HCT116 (cell line): ENCODE data around the gene CPNE8. TPM values are rescaled to one million over a fixed set of nuclear protein-coding genes. Genes with fewer than 3 reads are reported as not detected.

Source experiments
- ATAC-seq: fragments of 200-7000 bp; cut with Tn5 transposase; 2 replicates; pipeline ENCODE4 v1.9.1; 2020; ENCODE audit warnings: mild to moderate bottlenecking, moderate library complexity
- BruUV-seq: library from RNA; stranded (reverse); fragments of 400-500 nt; replicated peaks from 2 replicates; lab custom pipeline; 2021; lab: Mats Ljungman, UMichigan
- CTCF ChIA-PET: fragments of 300-600 bp; sonication (Branson Sonifier 250); formaldehyde crosslinking; loops from one replicate; lab custom pipeline; 2021; ENCODE audit warnings: antibody characterized with exemption; lab: Charles Lee
- POLR2A ChIA-PET: fragments of 300-600, 350-600 bp; sonication (Branson Sonifier 250); formaldehyde crosslinking; loops from one replicate; lab custom pipeline; 2021; ENCODE audit warnings: antibody characterized with exemption; lab: Charles Lee
- RAD21 ChIA-PET, 2 experiments: fragments of 300-600 bp; sonication (Branson Sonifier 250); formaldehyde crosslinking; loops; one replicate each; lab custom pipeline; 2023; ENCODE audit warnings: low total read pairs in 2 of 2; ENCODE audit not compliant: uncharacterized antibody in 2 of 2, unreplicated experiment in 2 of 2, low non-redundant PET in 1 of 2; lab: Charles Lee
- DNase-seq: peaks from one replicate; pipeline ENCODE4 v3.0.0-alpha.2; 2010; ENCODE audit warnings: low read depth, low spot score
- H2AFZ ChIP-seq: fragments of 200-600 bp; shearing (Covaris generic), sonication (generic); 2 replicates; pipeline ENCODE4 v1.6.1; 2017; ENCODE audit warnings: low read depth, mixed run types, mixed read lengths, antibody characterized with exemption, low read length; ENCODE audit not compliant: poor library complexity, severe bottlenecking
- H3K27ac ChIP-seq: 2 replicates; pipeline ENCODE4 v1.5.1; 2012; ENCODE audit warnings: low read depth, low read length
- H3K27me3 ChIP-seq: fragments of 200-600 bp; sonication (generic); 2 replicates; pipeline ENCODE4 v1.6.1; 2016; ENCODE audit warnings: mixed run types, low read length, mixed read lengths; ENCODE audit not compliant: insufficient read depth
- H3K36me3 ChIP-seq, 2 experiments: fragments of 200-500 bp in 1 of 2; fragments of 200-600 bp in 1 of 2; sonication (Bioruptor generic) in 1 of 2; sonication (generic) in 1 of 2; 2 replicates each; pipeline versions ENCODE4 v1.5.1 to v1.6.1; 2014 to 2016; ENCODE audit warnings: low read length in 2 of 2, inconsistent platforms in 1 of 2, mixed read lengths in 1 of 2, mixed run types in 1 of 2; ENCODE audit not compliant: insufficient read depth in 2 of 2, control insufficient read depth in 1 of 2
- H3K4me1 ChIP-seq, 2 experiments: fragments of 200-600 bp in 1 of 2; sonication (generic) in 1 of 2; 2 replicates each; pipeline versions ENCODE4 v1.5.1 to v1.6.1; 2012 to 2017; ENCODE audit warnings: low read length in 2 of 2, inconsistent platforms in 1 of 2, mild to moderate bottlenecking in 1 of 2, mixed read lengths in 1 of 2, mixed run types in 1 of 2, moderate library complexity in 1 of 2; ENCODE audit not compliant: insufficient read depth in 2 of 2, control insufficient read depth in 1 of 2
- H3K4me2 ChIP-seq: fragments of 200-600 bp; sonication (generic); 2 replicates; pipeline ENCODE4 v1.6.1; 2017; ENCODE audit warnings: mixed run types, low read length, mixed read lengths
- H3K4me3 ChIP-seq, 2 experiments: fragments of 200-600 bp in 1 of 2; sonication (generic) in 1 of 2; replicated peaks in 1 of 2; 2 replicates each; pipeline ENCODE4 v1.5.1; 2011 to 2016; ENCODE audit warnings: low read length in 2 of 2, control low read depth in 1 of 2, low read depth in 1 of 2, mild to moderate bottlenecking in 1 of 2, mixed read lengths in 1 of 2, mixed run types in 1 of 2
- H3K79me2 ChIP-seq: fragments of 200-600 bp; sonication (generic); 2 replicates; pipeline ENCODE4 v1.6.1; 2017; ENCODE audit warnings: mild to moderate bottlenecking, mixed run types, low read length, moderate library complexity, mixed read lengths; ENCODE audit not compliant: insufficient read depth
- H3K9ac ChIP-seq: fragments of 200-600 bp; sonication (generic); 2 replicates; pipeline ENCODE4 v1.6.1; 2016; ENCODE audit warnings: low read length, mixed read lengths
- H3K9me2 ChIP-seq: fragments of 200-600 bp; sonication (generic), shearing (Covaris generic); 2 replicates; pipeline ENCODE4 v1.6.1; 2017; ENCODE audit warnings: mixed run types, mild to moderate bottlenecking, moderate library complexity; ENCODE audit not compliant: insufficient read depth
- H3K9me3 ChIP-seq, 2 experiments: fragments of 200-500 bp in 1 of 2; fragments of 200-600 bp in 1 of 2; sonication (Bioruptor generic) in 1 of 2; sonication (generic) in 1 of 2; 2 replicates each; pipeline ENCODE4 v1.6.1; 2014 to 2017; ENCODE audit warnings: low read length in 2 of 2, mixed read lengths in 2 of 2, inconsistent platforms in 1 of 2, low read depth in 1 of 2, mild to moderate bottlenecking in 1 of 2, mixed run types in 1 of 2, moderate library complexity in 1 of 2; ENCODE audit not compliant: control insufficient read depth in 1 of 2, insufficient read depth in 1 of 2
- H4K20me1 ChIP-seq: fragments of 200-600 bp; sonication (generic), shearing (Covaris generic); 2 replicates; pipeline ENCODE4 v1.6.1; 2017; ENCODE audit warnings: mixed run types, mild to moderate bottlenecking, moderate library complexity; ENCODE audit not compliant: insufficient read depth
- CBX3 ChIP-seq: IDR thresholded peaks from 2 replicates; pipeline ENCODE4 v1.6.1; 2012; ENCODE audit warnings: low read depth
- CEBPB ChIP-seq: IDR thresholded peaks from 2 replicates; pipeline ENCODE4 v1.6.1; 2012; ENCODE audit warnings: low read depth
- EGR1 ChIP-seq: IDR thresholded peaks from 2 replicates; pipeline ENCODE4 v1.6.1; 2012; ENCODE audit warnings: low read depth
- EZH2phosphoT487 ChIP-seq: fragments of 200-600 bp; IDR thresholded peaks from 2 replicates; pipeline ENCODE4 v1.6.1; 2018; ENCODE audit warnings: antibody characterized with exemption, borderline replicate concordance
- FOSL1 ChIP-seq: IDR thresholded peaks from 2 replicates; pipeline ENCODE4 v1.6.1; 2012; ENCODE audit warnings: low read depth
- JUND ChIP-seq: IDR thresholded peaks from 2 replicates; pipeline ENCODE4 v1.6.1; 2012
- RAD21 ChIP-seq: IDR thresholded peaks from 2 replicates; pipeline ENCODE4 v1.6.1; 2012; ENCODE audit warnings: low read depth, mild to moderate bottlenecking
- SIN3A ChIP-seq: IDR thresholded peaks from 2 replicates; pipeline ENCODE4 v1.6.1; 2012; ENCODE audit warnings: low read depth
- SP1 ChIP-seq: IDR thresholded peaks from 2 replicates; pipeline ENCODE4 v1.6.1; 2012; ENCODE audit warnings: low read depth
- YY1 ChIP-seq: IDR thresholded peaks from 2 replicates; pipeline ENCODE4 v1.6.1; 2011; ENCODE audit warnings: low read length, low read depth, moderate library complexity, mild to moderate bottlenecking; ENCODE audit not compliant: insufficient replicate concordance; ENCODE audit errors: extremely low read depth
- ZFX ChIP-seq: fragments of 450-650 bp; IDR thresholded peaks from 2 replicates; pipeline ENCODE4 v1.6.1; 2017
- intact Hi-C: fragments of 100-400 bp; cut with micrococcal nuclease; formaldehyde crosslinking; loops from 2 replicates; pipeline ENCODE4 v1.10.0; 2022
- total RNA-seq: library from RNA; stranded (reverse); gene quantifications from one replicate; pipeline ENCODE4 v1.2.1, GENCODE V29; 2021; ENCODE audit not compliant: unreplicated experiment
- TF ChIP-seq, protein P1 (sequence below): IDR thresholded peaks from 2 replicates; pipeline ENCODE4 v1.6.1; 2011; ENCODE audit warnings: mild to moderate bottlenecking, low read length, moderate library complexity; ENCODE audit not compliant: insufficient replicate concordance; ENCODE audit errors: extremely low read depth

CPNE8 gene
- total RNA-seq, 1 experiment from 2014 or later = 14.2 TPM

DNA sequence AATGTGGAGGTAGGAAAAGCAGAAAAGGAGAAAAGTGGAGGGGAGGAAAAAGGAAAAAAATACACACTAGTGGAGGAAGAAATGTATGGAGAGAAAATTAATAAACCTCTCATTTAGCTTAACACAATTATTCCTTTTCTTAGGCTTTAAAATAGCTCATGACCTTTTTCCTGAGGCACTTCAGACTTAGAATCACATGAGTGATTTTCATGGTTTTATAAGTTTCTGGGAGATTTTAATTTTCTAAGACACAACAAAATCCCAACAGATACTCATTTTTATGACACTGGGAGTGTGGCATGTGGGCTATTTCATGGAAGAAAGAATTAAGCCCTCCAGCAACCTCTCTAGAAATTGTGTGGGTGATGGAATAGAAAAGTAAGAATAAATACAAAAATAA, 214.7 kb downstream of the CPNE8 start:
- no peak overlapping the region for H3K27ac ChIP-seq
- H3K9me2 ChIP-seq = no peaks in the 10 kb centered on the region
- no peak overlapping the region for H3K9ac ChIP-seq
- H4K20me1 ChIP-seq = no peaks in the 10 kb centered on the region
- ChIA-PET POLR2A (no interaction called here), CTCF (no interaction called here), RAD21 (no interaction called here)
- ATAC-seq (no peak), DNase-seq (no peak)
- no peaks in the 10 kb centered on the region for H3K4me1 ChIP-seq
- no peak overlapping the region for H3K4me2 ChIP-seq
- intact Hi-C loops = no loop called here
- no peak for TF ChIP-seq CEBPB
- no peak for TF ChIP-seq SP1
- no peak for TF ChIP-seq ZFX
- no peak for TF ChIP-seq FOSL1
- TF ChIP-seq RAD21 = no peak
- TF ChIP-seq EGR1 = no peak
- no peak for TF ChIP-seq EZH2phosphoT487
- TF ChIP-seq YY1 = no peak
- no peaks in the 10 kb centered on the region for H3K79me2 ChIP-seq
- no peaks in the 10 kb centered on the region for H3K36me3 ChIP-seq
- no peak overlapping the region for H3K4me3 ChIP-seq
- no TSS peak for BruUV-seq
- no peaks in the 10 kb centered on the region for H3K27me3 ChIP-seq
- H3K9me3 ChIP-seq = no peaks in the 10 kb centered on the region
- H2AFZ ChIP-seq = no peak overlapping the region

DNA sequence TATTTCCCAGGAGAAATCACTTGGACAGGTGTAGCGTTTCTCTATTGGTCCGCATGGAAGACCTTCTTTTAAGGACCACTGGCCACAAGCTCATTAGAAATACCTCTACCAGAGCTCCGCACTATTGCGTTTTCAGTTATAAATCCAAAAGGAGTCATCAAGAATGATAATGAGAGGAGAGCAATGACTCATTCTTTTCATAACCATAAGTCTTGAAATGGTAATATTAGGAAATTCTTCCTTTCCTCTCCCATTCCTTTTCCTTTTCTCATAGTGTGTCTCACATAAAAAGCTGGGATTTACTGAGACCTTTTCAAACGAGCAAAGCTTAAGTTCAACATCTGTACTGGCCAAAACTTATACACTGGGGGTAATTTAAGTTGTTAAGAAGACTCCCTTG, 215.7 kb downstream of the CPNE8 start:
- no peak overlapping the region for H3K4me3 ChIP-seq
- no peak overlapping the region for H3K4me2 ChIP-seq
- no peaks in the 10 kb centered on the region for H3K4me1 ChIP-seq
- no peaks in the 10 kb centered on the region for H3K27me3 ChIP-seq
- H3K9me2 ChIP-seq = no peaks in the 10 kb centered on the region
- BruUV-seq = no TSS peak
- H2AFZ ChIP-seq = no peak overlapping the region
- no peaks in the 10 kb centered on the region for H3K9me3 ChIP-seq
- ATAC-seq (no peak), DNase-seq (no peak)
- H3K27ac ChIP-seq = no peak overlapping the region
- no peaks in the 10 kb centered on the region for H3K79me2 ChIP-seq
- POLR2A ChIA-PET = no interaction called here
- TF ChIP-seq JUND (no peak), SIN3A (no peak), ZFX (no peak), CBX3 (no peak), SP1 (no peak), YY1 (no peak)
- TF ChIP-seq, protein P1, sequence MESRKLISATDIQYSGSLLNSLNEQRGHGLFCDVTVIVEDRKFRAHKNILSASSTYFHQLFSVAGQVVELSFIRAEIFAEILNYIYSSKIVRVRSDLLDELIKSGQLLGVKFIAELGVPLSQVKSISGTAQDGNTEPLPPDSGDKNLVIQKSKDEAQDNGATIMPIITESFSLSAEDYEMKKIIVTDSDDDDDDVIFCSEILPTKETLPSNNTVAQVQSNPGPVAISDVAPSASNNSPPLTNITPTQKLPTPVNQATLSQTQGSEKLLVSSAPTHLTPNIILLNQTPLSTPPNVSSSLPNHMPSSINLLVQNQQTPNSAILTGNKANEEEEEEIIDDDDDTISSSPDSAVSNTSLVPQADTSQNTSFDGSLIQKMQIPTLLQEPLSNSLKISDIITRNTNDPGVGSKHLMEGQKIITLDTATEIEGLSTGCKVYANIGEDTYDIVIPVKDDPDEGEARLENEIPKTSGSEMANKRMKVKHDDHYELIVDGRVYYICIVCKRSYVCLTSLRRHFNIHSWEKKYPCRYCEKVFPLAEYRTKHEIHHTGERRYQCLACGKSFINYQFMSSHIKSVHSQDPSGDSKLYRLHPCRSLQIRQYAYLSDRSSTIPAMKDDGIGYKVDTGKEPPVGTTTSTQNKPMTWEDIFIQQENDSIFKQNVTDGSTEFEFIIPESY = no peak
- no peaks in the 10 kb centered on the region for H3K36me3 ChIP-seq
- H4K20me1 ChIP-seq = no peaks in the 10 kb centered on the region
- RAD21 ChIA-PET = no interaction called here
- no peak overlapping the region for H3K9ac ChIP-seq
- intact Hi-C loops = no loop called here
- CTCF ChIA-PET = no interaction called here
